Parathyroid adenoma (tissue), 2 donors: Measurements from ENCODE around the gene DLX6.

ENCODE experiments used
- H2AFZ ChIP-seq: fragments of 300-600 bp; sonication (generic); one replicate; pipeline ENCODE4 v1.7.0; 2017; ENCODE audit warnings: antibody characterized with exemption, mild to moderate bottlenecking
- H3K27ac ChIP-seq: fragments of 300-600 bp; sonication (generic); one replicate; pipeline ENCODE4 v1.7.0; 2017
- H3K27me3 ChIP-seq: fragments of 300-600 bp; sonication (generic); one replicate; pipeline ENCODE4 v1.7.0; 2017; ENCODE audit warnings: low read length; ENCODE audit not compliant: control insufficient read depth, insufficient read depth
- H3K36me3 ChIP-seq: fragments of 300-600 bp; sonication (generic); one replicate; pipeline ENCODE4 v1.7.0; 2017; ENCODE audit warnings: low read length; ENCODE audit not compliant: control insufficient read depth, insufficient read depth
- H3K4me1 ChIP-seq: fragments of 300-600 bp; sonication (generic); one replicate; pipeline ENCODE4 v1.7.0; 2017; ENCODE audit warnings: control low read depth
- H3K4me2 ChIP-seq: fragments of 300-600 bp; sonication (generic); one replicate; pipeline ENCODE4 v1.7.0; 2017; ENCODE audit warnings: low read length
- H3K4me3 ChIP-seq: fragments of 300-600 bp; sonication (generic); one replicate; pipeline ENCODE4 v1.7.0; 2017; ENCODE audit warnings: low read depth, low read length
- H3K79me2 ChIP-seq: fragments of 300-600 bp; sonication (generic); one replicate; pipeline ENCODE4 v1.7.0; 2017; ENCODE audit warnings: control low read depth
- H3K9ac ChIP-seq: fragments of 300-600 bp; sonication (generic); one replicate; pipeline ENCODE4 v1.7.0; 2017; ENCODE audit warnings: mild to moderate bottlenecking
- H3K9me3 ChIP-seq: fragments of 300-600 bp; sonication (generic); one replicate; pipeline ENCODE4 v1.7.0; 2017; ENCODE audit warnings: low read length; ENCODE audit not compliant: control insufficient read depth
- CTCF ChIP-seq: fragments of 300-600 bp; sonication (generic); IDR thresholded peaks from one replicate; pipeline ENCODE4 v1.7.0; 2017; ENCODE audit warnings: antibody characterized with exemption, mild to moderate bottlenecking
- donor health status: primary hyperparathyroidism.

The DLX6 gene

GRCh38 chr7:97015756-97016380, 10.5 kb downstream of the DLX6 start:
- Histone ChIP-seq H3K9me3 (no peaks in the 10 kb centered on the region), H3K36me3 (no peaks in the 10 kb centered on the region), H3K27me3 (peaks cover 24% of the 10 kb centered on the region), H3K27ac (no peak overlapping the region), H3K79me2 (no peaks in the 10 kb centered on the region), H3K9ac (no peak overlapping the region), H3K4me1 (no peaks in the 10 kb centered on the region), H3K4me3 (no peak overlapping the region), H2AFZ (no peak overlapping the region), H3K4me2 (no peak overlapping the region)
- TF ChIP-seq CTCF = no peak

GRCh38 chr7:97016381-97017191, 11.2 kb downstream of the DLX6 start:
- peaks cover 27% of the 10 kb centered on the region for H3K27me3 ChIP-seq

GRCh38 chr7:97017192-97018125, 12.1 kb downstream of the DLX6 start:
- no peaks in the 10 kb centered on the region for H3K4me1 ChIP-seq
- no peak overlapping the region for H3K27ac ChIP-seq
- H3K4me2 ChIP-seq = no peak overlapping the region
- H3K27me3 ChIP-seq = peaks cover 30% of the 10 kb centered on the region
- H3K9ac ChIP-seq = no peak overlapping the region
- TF ChIP-seq CTCF = no peak
- H3K36me3 ChIP-seq = no peaks in the 10 kb centered on the region
- no peaks in the 10 kb centered on the region for H3K79me2 ChIP-seq
- no peak overlapping the region for H2AFZ ChIP-seq
- no peak overlapping the region for H3K4me3 ChIP-seq
- no peaks in the 10 kb centered on the region for H3K9me3 ChIP-seq

More at GRCh38 chr7:97016381-97017191, 11.2 kb downstream of the DLX6 start:
- no peaks in the 10 kb centered on the region for H3K4me1 ChIP-seq
- H3K9ac ChIP-seq = no peak overlapping the region
- no peaks in the 10 kb centered on the region for H3K36me3 ChIP-seq
- no peak overlapping the region for H3K27ac ChIP-seq
- no peaks in the 10 kb centered on the region for H3K9me3 ChIP-seq
- no peak for TF ChIP-seq CTCF
- peak overlapping the region; percentile 21 for H2AFZ ChIP-seq
- peak overlapping the region; percentile 26 for H3K4me2 ChIP-seq
- no peaks in the 10 kb centered on the region for H3K79me2 ChIP-seq
- H3K4me3 ChIP-seq = no peak overlapping the region

GRCh38 chr7:97018126-97018601, 12.8 kb downstream of the DLX6 start:
- Histone ChIP-seq H3K9ac (no peak overlapping the region), H3K79me2 (no peaks in the 10 kb centered on the region), H3K9me3 (no peaks in the 10 kb centered on the region), H3K27ac (no peak overlapping the region), H3K4me3 (no peak overlapping the region), H3K4me2 (no peak overlapping the region), H3K27me3 (peaks cover 32% of the 10 kb centered on the region), H2AFZ (no peak overlapping the region), H3K4me1 (no peaks in the 10 kb centered on the region), H3K36me3 (no peaks in the 10 kb centered on the region)
- no peak for TF ChIP-seq CTCF
